Activated CD4-positive, alpha-beta T cell treated with anti-CD3 and anti-CD28 coated beads, Interleukin-2, amount 10 ng/mL, durations not matched to agents 24 days and 14 days (primary cell): ENCODE data around the gene NR2E1. TPM values are rescaled to one million over a fixed set of nuclear protein-coding genes. Genes with fewer than 3 reads are reported as not detected.

Experiments
- DNase-seq: peaks from one replicate; pipeline ENCODE4 v3.0.0; 2022
- H3K27ac Mint-ChIP-seq: one replicate; pipeline ENCODE4 v1.8.0; 2022; ENCODE audit warnings: mild to moderate bottlenecking, mixed read lengths
- H3K27me3 Mint-ChIP-seq: one replicate; pipeline ENCODE4 v1.8.0; 2022; ENCODE audit warnings: mixed read lengths
- H3K36me3 Mint-ChIP-seq: one replicate; pipeline ENCODE4 v1.8.0; 2022; ENCODE audit warnings: low read depth, mild to moderate bottlenecking, mixed read lengths
- H3K4me1 Mint-ChIP-seq: one replicate; pipeline ENCODE4 v1.8.0; 2021; ENCODE audit warnings: mixed read lengths
- H3K4me3 Mint-ChIP-seq: one replicate; pipeline ENCODE4 v1.8.0; 2022; ENCODE audit warnings: mild to moderate bottlenecking, moderate library complexity, mixed read lengths
- H3K9me3 Mint-ChIP-seq: one replicate; pipeline ENCODE4 v1.8.0; 2021; ENCODE audit warnings: mixed read lengths
- intact Hi-C: fragments of 100-400 bp; cut with micrococcal nuclease; formaldehyde crosslinking; loops from one replicate; pipeline ENCODE4 v1.15.1; 2023
- total RNA-seq: library from RNA; stranded (reverse); gene quantifications from 2 replicates; pipeline ENCODE4 v1.2.3, GENCODE V29; 2022

The NR2E1 gene
- total RNA-seq, 1 donor from 2014 or later: not detected

- Mint-ChIP-seq H3K4me1 (no peaks in the 10 kb centered on the region), H3K36me3 (no peaks in the 10 kb centered on the region), H3K27me3 (peaks cover 16% of the 10 kb centered on the region), H3K9me3 (no peaks in the 10 kb centered on the region), H3K4me3 (no peak overlapping the region), H3K27ac (no peak overlapping the region)
- intact Hi-C loops: no loop called here
- no peak for DNase-seq
Measured at GRCh38 chr6:108194503-108194902, 28.7 kb downstream of the NR2E1 start.

- intact Hi-C loops: no loop called here
- H3K4me3 Mint-ChIP-seq: no peak overlapping the region
- no peak for DNase-seq
- peaks cover 15% of the 10 kb centered on the region for H3K27me3 Mint-ChIP-seq
- H3K9me3 Mint-ChIP-seq: no peaks in the 10 kb centered on the region
- no peak overlapping the region for H3K27ac Mint-ChIP-seq
- no peaks in the 10 kb centered on the region for H3K4me1 Mint-ChIP-seq
- no peaks in the 10 kb centered on the region for H3K36me3 Mint-ChIP-seq
Measured at GRCh38 chr6:108195209-108195608, 29.4 kb downstream of the NR2E1 start.

- H3K9me3 Mint-ChIP-seq: no peaks in the 10 kb centered on the region
- intact Hi-C loops: no loop called here
- H3K4me1 Mint-ChIP-seq: no peaks in the 10 kb centered on the region
- no peak for DNase-seq
- H3K27me3 Mint-ChIP-seq: peaks cover 3% of the 10 kb centered on the region
- H3K27ac Mint-ChIP-seq: no peak overlapping the region
- H3K4me3 Mint-ChIP-seq: no peak overlapping the region
- H3K36me3 Mint-ChIP-seq: peaks cover 2% of the 10 kb centered on the region
Measured at GRCh38 chr6:108198761-108199498, 33.1 kb downstream of the NR2E1 start.

GRCh38 chr6:108200186-108200585, 34.4 kb downstream of the NR2E1 start:
- no peak overlapping the region for H3K4me3 Mint-ChIP-seq
- H3K36me3 Mint-ChIP-seq: peaks cover 5% of the 10 kb centered on the region
- no peaks in the 10 kb centered on the region for H3K4me1 Mint-ChIP-seq
- DNase-seq: no peak
- intact Hi-C loops: no loop called here
- no peaks in the 10 kb centered on the region for H3K9me3 Mint-ChIP-seq
- H3K27ac Mint-ChIP-seq: no peak overlapping the region
- H3K27me3 Mint-ChIP-seq: no peaks in the 10 kb centered on the region

GRCh38 chr6:108200631-108201030, 34.8 kb downstream of the NR2E1 start:
- Mint-ChIP-seq H3K27ac (no peak overlapping the region), H3K27me3 (no peaks in the 10 kb centered on the region)
- intact Hi-C loops: no loop called here

GRCh38 chr6:108203189-108204112, 37.6 kb downstream of the NR2E1 start:
- intact Hi-C loops: no loop called here
- no peak for DNase-seq
- Mint-ChIP-seq H3K4me1 (no peaks in the 10 kb centered on the region), H3K27me3 (no peaks in the 10 kb centered on the region), H3K27ac (no peak overlapping the region), H3K9me3 (no peaks in the 10 kb centered on the region), H3K4me3 (no peak overlapping the region), H3K36me3 (peaks cover 8% of the 10 kb centered on the region)

More at GRCh38 chr6:108200631-108201030, 34.8 kb downstream of the NR2E1 start:
- no peaks in the 10 kb centered on the region for H3K4me1 Mint-ChIP-seq
- H3K9me3 Mint-ChIP-seq: no peaks in the 10 kb centered on the region
- DNase-seq: no peak
- no peak overlapping the region for H3K4me3 Mint-ChIP-seq
- peaks cover 5% of the 10 kb centered on the region for H3K36me3 Mint-ChIP-seq

- Mint-ChIP-seq H3K4me1 (no peaks in the 10 kb centered on the region), H3K4me3 (no peak overlapping the region), H3K9me3 (no peaks in the 10 kb centered on the region), H3K27me3 (no peaks in the 10 kb centered on the region), H3K36me3 (peaks cover 14% of the 10 kb centered on the region), H3K27ac (no peak overlapping the region)
- no peak for DNase-seq
- intact Hi-C loops: no loop called here
Measured at GRCh38 chr6:108207013-108207412, 41.2 kb downstream of the NR2E1 start.

GRCh38 chr6:108209738-108210137, 43.9 kb downstream of the NR2E1 start:
- Mint-ChIP-seq H3K4me1 (no peaks in the 10 kb centered on the region), H3K27ac (no peak overlapping the region)

GRCh38 chr6:108210556-108210955, 44.7 kb downstream of the NR2E1 start:
- Mint-ChIP-seq H3K4me3 (no peak overlapping the region), H3K27me3 (no peaks in the 10 kb centered on the region), H3K27ac (no peak overlapping the region), H3K4me1 (no peaks in the 10 kb centered on the region), H3K9me3 (no peaks in the 10 kb centered on the region), H3K36me3 (peaks cover 22% of the 10 kb centered on the region)
- DNase-seq: no peak
- intact Hi-C loops: no loop called here

More at GRCh38 chr6:108209738-108210137, 43.9 kb downstream of the NR2E1 start:
- Mint-ChIP-seq H3K9me3 (no peaks in the 10 kb centered on the region), H3K27me3 (no peaks in the 10 kb centered on the region), H3K36me3 (peaks cover 15% of the 10 kb centered on the region), H3K4me3 (no peak overlapping the region)
- intact Hi-C loops: no loop called here
- DNase-seq: no peak

GRCh38 chr6:108211671-108212070, 45.8 kb downstream of the NR2E1 start:
- Mint-ChIP-seq H3K4me1 (no peaks in the 10 kb centered on the region), H3K27ac (no peak overlapping the region), H3K4me3 (no peak overlapping the region), H3K36me3 (peaks cover 23% of the 10 kb centered on the region), H3K27me3 (no peaks in the 10 kb centered on the region), H3K9me3 (no peaks in the 10 kb centered on the region)
- intact Hi-C loops: no loop called here
- DNase-seq: no peak

GRCh38 chr6:108222064-108222463, 56.2 kb downstream of the NR2E1 start:
- Mint-ChIP-seq H3K36me3 (peaks cover 35% of the 10 kb centered on the region), H3K27me3 (no peaks in the 10 kb centered on the region), H3K9me3 (no peaks in the 10 kb centered on the region), H3K4me1 (peaks cover 11% of the 10 kb centered on the region), H3K27ac (peak overlapping the region; percentile 68), H3K4me3 (no peak overlapping the region)
- DNase-seq: no peak
- intact Hi-C loops: loop anchor here (2.0 kb wide), 1 partner anchor 39 kb away; the partner anchor contains the start of gene SNX3

- H3K36me3 Mint-ChIP-seq: peaks cover 35% of the 10 kb centered on the region
- intact Hi-C loops: loop anchor here (2.0 kb wide), 1 partner anchor 38 kb away; the partner anchor contains the start of gene SNX3
- H3K9me3 Mint-ChIP-seq: no peaks in the 10 kb centered on the region
- peak overlapping the region; percentile 68 for H3K27ac Mint-ChIP-seq
- peak overlapping the region; percentile 6 for H3K4me3 Mint-ChIP-seq
- peaks cover 11% of the 10 kb centered on the region for H3K4me1 Mint-ChIP-seq
- DNase-seq: no peak
- H3K27me3 Mint-ChIP-seq: no peaks in the 10 kb centered on the region
Measured at GRCh38 chr6:108222504-108222903, 56.7 kb downstream of the NR2E1 start.

- H3K9me3 Mint-ChIP-seq: no peaks in the 10 kb centered on the region
Measured at GRCh38 chr6:108227290-108227689, 61.5 kb downstream of the NR2E1 start.

GRCh38 chr6:108228416-108228815, 62.6 kb downstream of the NR2E1 start:
- no peaks in the 10 kb centered on the region for H3K27me3 Mint-ChIP-seq
- H3K9me3 Mint-ChIP-seq: no peaks in the 10 kb centered on the region
- H3K36me3 Mint-ChIP-seq: peaks cover 6% of the 10 kb centered on the region
- no peak overlapping the region for H3K4me3 Mint-ChIP-seq
- no peaks in the 10 kb centered on the region for H3K4me1 Mint-ChIP-seq
- no peak for DNase-seq
- H3K27ac Mint-ChIP-seq: no peak overlapping the region
- intact Hi-C loops: no loop called here

More at GRCh38 chr6:108227290-108227689, 61.5 kb downstream of the NR2E1 start:
- Mint-ChIP-seq H3K4me1 (peaks cover 7% of the 10 kb centered on the region), H3K4me3 (no peak overlapping the region), H3K27ac (no peak overlapping the region), H3K36me3 (peaks cover 10% of the 10 kb centered on the region), H3K27me3 (no peaks in the 10 kb centered on the region)
- DNase-seq: no peak
- intact Hi-C loops: no loop called here
